HEK293 (cell line): ENCODE measurements around the gene RXFP1.

ENCODE experiments used
- CTCF ChIP-seq: fragments of 450-650 bp; formaldehyde crosslinking; IDR thresholded peaks from 2 replicates; pipeline ENCODE4 v1.5.1; 2016; ENCODE audit warnings: missing biosample characterization, missing genetic modification characterization
- MYNN ChIP-seq: fragments of 450-650 bp; formaldehyde crosslinking; IDR thresholded peaks from 2 replicates; pipeline ENCODE4 v1.5.1; 2016; ENCODE audit warnings: missing biosample characterization, missing genetic modification characterization, borderline replicate concordance
- PATZ1 ChIP-seq: fragments of 450-650 bp; formaldehyde crosslinking; IDR thresholded peaks from 2 replicates; pipeline ENCODE4 v1.5.1; 2016; ENCODE audit warnings: missing biosample characterization, missing genetic modification characterization
- PRDM10 ChIP-seq: fragments of 450-650 bp; formaldehyde crosslinking; IDR thresholded peaks from 2 replicates; pipeline ENCODE4 v1.5.1; 2016; ENCODE audit warnings: missing biosample characterization, missing genetic modification characterization
- TRIM28 ChIP-seq: IDR thresholded peaks from 2 replicates; pipeline ENCODE4 v1.6.1; 2011; ENCODE audit warnings: low read length, control low read depth, borderline replicate concordance
- ZNF24 ChIP-seq: fragments of 450-650 bp; formaldehyde crosslinking; IDR thresholded peaks from 2 replicates; pipeline ENCODE4 v1.5.1; 2016; ENCODE audit warnings: missing biosample characterization, missing genetic modification characterization
- ZNF266 ChIP-seq: fragments of 450-650 bp; formaldehyde crosslinking; IDR thresholded peaks from 2 replicates; pipeline ENCODE4 v1.5.1; 2016; ENCODE audit warnings: missing biosample characterization, missing genetic modification characterization, low read depth
- ZNF292 ChIP-seq: fragments of 450-650 bp; formaldehyde crosslinking; IDR thresholded peaks from 2 replicates; pipeline ENCODE4 v1.5.1; 2016; ENCODE audit warnings: low read depth, missing biosample characterization, missing genetic modification characterization, borderline replicate concordance
- ZNF350 ChIP-seq: fragments of 450-650 bp; formaldehyde crosslinking; IDR thresholded peaks from 2 replicates; pipeline ENCODE4 v1.5.0; 2017; ENCODE audit warnings: missing biosample characterization, mild to moderate bottlenecking, missing genetic modification characterization
- ZNF830 ChIP-seq: fragments of 450-650 bp; IDR thresholded peaks from 2 replicates; pipeline ENCODE4 v1.5.0; 2018; ENCODE audit warnings: missing biosample characterization, missing genetic modification characterization, low read depth, mild to moderate bottlenecking, moderate library complexity
- ZSCAN18 ChIP-seq: fragments of 450-650 bp; formaldehyde crosslinking; IDR thresholded peaks from 2 replicates; pipeline ENCODE4 v1.5.1; 2016; ENCODE audit warnings: missing biosample characterization, missing genetic modification characterization
- TF ChIP-seq, protein P1 (sequence below): fragments of 450-650 bp; formaldehyde crosslinking; IDR thresholded peaks from 2 replicates; pipeline ENCODE4 v1.5.1; 2017; ENCODE audit warnings: missing biosample characterization, missing genetic modification characterization
- TF ChIP-seq, protein P2 (sequence below): fragments of 450-650 bp; formaldehyde crosslinking; IDR thresholded peaks from 2 replicates; pipeline ENCODE4 v1.5.1; 2017; ENCODE audit warnings: missing biosample characterization, mild to moderate bottlenecking, missing genetic modification characterization, moderate library complexity

- TF ChIP-seq CTCF (tag by site-specific recombination), result no peak
- TF ChIP-seq ZNF266 (tag by site-specific recombination), result no peak
- TF ChIP-seq ZNF350, result no peak
- TF ChIP-seq, protein P1, sequence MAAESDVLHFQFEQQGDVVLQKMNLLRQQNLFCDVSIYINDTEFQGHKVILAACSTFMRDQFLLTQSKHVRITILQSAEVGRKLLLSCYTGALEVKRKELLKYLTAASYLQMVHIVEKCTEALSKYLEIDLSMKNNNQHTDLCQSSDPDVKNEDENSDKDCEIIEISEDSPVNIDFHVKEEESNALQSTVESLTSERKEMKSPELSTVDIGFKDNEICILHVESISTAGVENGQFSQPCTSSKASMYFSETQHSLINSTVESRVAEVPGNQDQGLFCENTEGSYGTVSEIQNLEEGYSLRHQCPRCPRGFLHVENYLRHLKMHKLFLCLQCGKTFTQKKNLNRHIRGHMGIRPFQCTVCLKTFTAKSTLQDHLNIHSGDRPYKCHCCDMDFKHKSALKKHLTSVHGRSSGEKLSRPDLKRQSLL (tag by site-specific recombination), result no peak
- TF ChIP-seq TRIM28, result no peak
- no peak for TF ChIP-seq PATZ1 (tag by site-specific recombination)
- TF ChIP-seq ZNF292 (tag by site-specific recombination), result no peak
- no peak for TF ChIP-seq MYNN (tag by site-specific recombination)
- no peak for TF ChIP-seq ZSCAN18
- TF ChIP-seq, protein P2, sequence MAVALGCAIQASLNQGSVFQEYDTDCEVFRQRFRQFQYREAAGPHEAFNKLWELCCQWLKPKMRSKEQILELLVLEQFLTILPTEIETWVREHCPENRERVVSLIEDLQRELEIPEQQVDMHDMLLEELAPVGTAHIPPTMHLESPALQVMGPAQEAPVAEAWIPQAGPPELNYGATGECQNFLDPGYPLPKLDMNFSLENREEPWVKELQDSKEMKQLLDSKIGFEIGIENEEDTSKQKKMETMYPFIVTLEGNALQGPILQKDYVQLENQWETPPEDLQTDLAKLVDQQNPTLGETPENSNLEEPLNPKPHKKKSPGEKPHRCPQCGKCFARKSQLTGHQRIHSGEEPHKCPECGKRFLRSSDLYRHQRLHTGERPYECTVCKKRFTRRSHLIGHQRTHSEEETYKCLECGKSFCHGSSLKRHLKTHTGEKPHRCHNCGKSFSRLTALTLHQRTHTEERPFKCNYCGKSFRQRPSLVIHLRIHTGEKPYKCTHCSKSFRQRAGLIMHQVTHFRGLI (tag by site-specific recombination), result no peak
- no peak for TF ChIP-seq ZNF24 (tag by site-specific recombination)
- TF ChIP-seq PRDM10 (tag by site-specific recombination), result no peak
- TF ChIP-seq ZNF830 (tag by site-specific recombination), result no peak
These were observed 123.1 kb downstream of the RXFP1 start for GRCh38 chr4:158644760-158645159.
